ENCODE measurements around the gene C5orf46. TPM values are rescaled to one million over a fixed set of nuclear protein-coding genes. Genes with fewer than 3 reads are reported as not detected.
"Not testable (repeated sequence)": the region's sequence is repeated elsewhere in the genome, so short reads cannot be mapped to it uniquely, and the experiment has no call there.

C5orf46 gene
- total and polyA plus RNA-seq, 2 of the 13 experiments (the other 11 are each of a cell fraction or from before 2014, with no cell fraction given) = not detected

- no peak overlapping the region for H3K4me2 ChIP-seq (ENCODE audit: low read depth, low read length)
- H3K36me3 ChIP-seq (replicated peaks in 1 of 2; ENCODE audit: control insufficient read depth in 1 of 2, insufficient read depth in 2 of 2, low read length in 2 of 2) = no peaks in the 10 kb centered on the region
- no peak overlapping the region for H3K27ac ChIP-seq (ENCODE audit: extremely low read length, insufficient read depth, low read length)
- CTCF ChIA-PET (ENCODE audit: low intra/inter-chr PET ratio, low total read pairs) = no interaction called here
- H4K20me1 ChIP-seq (ENCODE audit: insufficient read depth, low read length) = no peaks in the 10 kb centered on the region
- POLR2A ChIA-PET = no interaction called here
- WGBS (ENCODE audit: low lambda C conversion rate) = 2% methylated on average over 3 of the region's 3 CpGs
- no peak for ATAC-seq
- H3K4me3 ChIP-seq (replicated peaks in 1 of 3; ENCODE audit: insufficient read depth in 1 of 3, low read depth in 2 of 3, low read length in 3 of 3) = no peak overlapping the region
- H3K9ac ChIP-seq (ENCODE audit: insufficient read depth, low read depth, low read length) = no peak overlapping the region
- DNase-seq (ENCODE audit: low spot score) = no peak
- no peak for TF ChIP-seq ZNF335 (CRISPR knock-in tag; IDR thresholded peaks at IDR 0.05)
- no peaks in the 10 kb centered on the region for H3K79me2 ChIP-seq (ENCODE audit: insufficient read depth, low read length)
- intact Hi-C loops (cut with micrococcal nuclease; ENCODE audit: unreplicated experiment) = no loop called here
- in situ Hi-C loops (cut with HindIII; ENCODE audit: extremely low pct_ligation_motif_present, low pct_unique_long_range_greater_than_20kb) = no loop called here
- no peaks in the 10 kb centered on the region for H3K9me3 ChIP-seq (ENCODE audit: low read length)
- no peaks in the 10 kb centered on the region; a peak in 1 of 5 replicates for H3K27me3 ChIP-seq (ENCODE audit: control insufficient read depth in 1 of 2, insufficient read depth in 2 of 2, low read length in 2 of 2)
- BruUV-seq (replicated peaks) = no TSS peak
- no peak for FAIRE-seq
- H2AFZ ChIP-seq (ENCODE audit: low read length) = no peak overlapping the region
- H3K4me1 ChIP-seq (ENCODE audit: insufficient read depth, low read length) = no peaks in the 10 kb centered on the region
Observed at GRCh38 chr5:147874910-147875367, 31.4 kb downstream of the C5orf46 start.

- H3K27me3 ChIP-seq (ENCODE audit: control insufficient read depth in 1 of 2, insufficient read depth in 2 of 2, low read length in 2 of 2); POLR2A ChIA-PET: not testable (repeated sequence)
Observed at GRCh38 chr5:147874118-147874875, 32.0 kb downstream of the C5orf46 start.

GRCh38 chr5:147872744-147873435 lies 33.4 kb downstream of the C5orf46 start:
- H4K20me1 ChIP-seq (ENCODE audit: insufficient read depth, low read length); H3K9ac ChIP-seq (ENCODE audit: insufficient read depth, low read depth, low read length); H2AFZ ChIP-seq (ENCODE audit: low read length); H3K79me2 ChIP-seq (ENCODE audit: insufficient read depth, low read length); H3K27me3 ChIP-seq (ENCODE audit: control insufficient read depth in 1 of 2, insufficient read depth in 2 of 2, low read length in 2 of 2); H3K36me3 ChIP-seq (replicated peaks in 1 of 2; ENCODE audit: control insufficient read depth in 1 of 2, insufficient read depth in 2 of 2, low read length in 2 of 2); intact Hi-C loops (cut with micrococcal nuclease; ENCODE audit: unreplicated experiment); H3K27ac ChIP-seq (ENCODE audit: extremely low read length, insufficient read depth, low read length); BruUV-seq (replicated peaks); in situ Hi-C loops (cut with HindIII; ENCODE audit: extremely low pct_ligation_motif_present, low pct_unique_long_range_greater_than_20kb); H3K4me3 ChIP-seq (replicated peaks in 1 of 3; ENCODE audit: insufficient read depth in 1 of 3, low read depth in 2 of 3, low read length in 3 of 3); CTCF ChIA-PET (ENCODE audit: low intra/inter-chr PET ratio, low total read pairs); POLR2A ChIA-PET; DNase-seq (ENCODE audit: low spot score); FAIRE-seq; ATAC-seq; H3K4me1 ChIP-seq (ENCODE audit: insufficient read depth, low read length); H3K9me3 ChIP-seq (ENCODE audit: low read length); H3K4me2 ChIP-seq (ENCODE audit: low read depth, low read length): not testable (repeated sequence)
- WGBS (ENCODE audit: low lambda C conversion rate) = 57% methylated on average over 16 of the region's 16 CpGs

More at GRCh38 chr5:147874118-147874875, 32.0 kb downstream of the C5orf46 start:
- H3K4me2 ChIP-seq (ENCODE audit: low read depth, low read length); H3K79me2 ChIP-seq (ENCODE audit: insufficient read depth, low read length); FAIRE-seq; CTCF ChIA-PET (ENCODE audit: low intra/inter-chr PET ratio, low total read pairs); BruUV-seq (replicated peaks); ATAC-seq; H3K36me3 ChIP-seq (replicated peaks in 1 of 2; ENCODE audit: control insufficient read depth in 1 of 2, insufficient read depth in 2 of 2, low read length in 2 of 2); H3K27ac ChIP-seq (ENCODE audit: extremely low read length, insufficient read depth, low read length); DNase-seq (ENCODE audit: low spot score); in situ Hi-C loops (cut with HindIII; ENCODE audit: extremely low pct_ligation_motif_present, low pct_unique_long_range_greater_than_20kb); H3K4me1 ChIP-seq (ENCODE audit: insufficient read depth, low read length); H3K4me3 ChIP-seq (replicated peaks in 1 of 3; ENCODE audit: insufficient read depth in 1 of 3, low read depth in 2 of 3, low read length in 3 of 3); H2AFZ ChIP-seq (ENCODE audit: low read length); H4K20me1 ChIP-seq (ENCODE audit: insufficient read depth, low read length); H3K9me3 ChIP-seq (ENCODE audit: low read length); intact Hi-C loops (cut with micrococcal nuclease; ENCODE audit: unreplicated experiment); H3K9ac ChIP-seq (ENCODE audit: insufficient read depth, low read depth, low read length): not testable (repeated sequence)
- 61% methylated on average over 6 of the region's 8 CpGs for WGBS (ENCODE audit: low lambda C conversion rate)

- H3K27me3 ChIP-seq (ENCODE audit: control insufficient read depth in 1 of 2, insufficient read depth in 2 of 2, low read length in 2 of 2); H4K20me1 ChIP-seq (ENCODE audit: insufficient read depth, low read length); H2AFZ ChIP-seq (ENCODE audit: low read length); H3K4me2 ChIP-seq (ENCODE audit: low read depth, low read length); H3K9me3 ChIP-seq (ENCODE audit: low read length); H3K36me3 ChIP-seq (replicated peaks in 1 of 2; ENCODE audit: control insufficient read depth in 1 of 2, insufficient read depth in 2 of 2, low read length in 2 of 2); intact Hi-C loops (cut with micrococcal nuclease; ENCODE audit: unreplicated experiment); FAIRE-seq; POLR2A ChIA-PET; H3K4me3 ChIP-seq (replicated peaks in 1 of 3; ENCODE audit: insufficient read depth in 1 of 3, low read depth in 2 of 3, low read length in 3 of 3); H3K27ac ChIP-seq (ENCODE audit: extremely low read length, insufficient read depth, low read length); ATAC-seq; CTCF ChIA-PET (ENCODE audit: low intra/inter-chr PET ratio, low total read pairs); H3K79me2 ChIP-seq (ENCODE audit: insufficient read depth, low read length); BruUV-seq (replicated peaks); in situ Hi-C loops (cut with HindIII; ENCODE audit: extremely low pct_ligation_motif_present, low pct_unique_long_range_greater_than_20kb); H3K4me1 ChIP-seq (ENCODE audit: insufficient read depth, low read length); DNase-seq (ENCODE audit: low spot score); H3K9ac ChIP-seq (ENCODE audit: insufficient read depth, low read depth, low read length): not testable (repeated sequence)
- WGBS (ENCODE audit: low lambda C conversion rate) = 76% methylated on average over 18 of the region's 18 CpGs
Observed at GRCh38 chr5:147871980-147872549, 34.3 kb downstream of the C5orf46 start.

Data from HepG2 (cell line).